Lung (tissue), 12 donors: ENCODE measurements around the gene FAM124A. TPM values are rescaled to one million over a fixed set of nuclear protein-coding genes. Genes with fewer than 3 reads are reported as not detected.

Experiments
- ATAC-seq: fragments of 200-7000 bp; cut with Tn5 transposase; one replicate; pipeline ENCODE4 v1.9.1; 2020; ENCODE audit warnings: moderate number of reproducible peaks; ENCODE audit not compliant: insufficient read depth, low FRiP score
- DNase-seq, 3 donors: peaks; one replicate each; pipeline ENCODE4 v3.0.0-alpha.2; 2013 to 2017
- H3K27ac ChIP-seq, 2 donors: one replicate each; pipeline ENCODE4 v1.5.1; 2013; ENCODE audit warnings: mild to moderate bottlenecking in 2 of 2, moderate library complexity in 2 of 2, control low read depth in 1 of 2, inconsistent platforms in 1 of 2, low read depth in 1 of 2, low read length in 1 of 2
- H3K27me3 ChIP-seq, 3 donors: one replicate each; pipeline ENCODE4 v1.5.1; 2013; ENCODE audit warnings: low read length in 2 of 3; ENCODE audit not compliant: control insufficient read depth in 3 of 3, insufficient read depth in 3 of 3
- H3K36me3 ChIP-seq, 4 donors: one replicate each; pipeline ENCODE4 v1.5.1; 2013; ENCODE audit warnings: low read length in 4 of 4, mild to moderate bottlenecking in 1 of 4, moderate library complexity in 1 of 4; ENCODE audit not compliant: control insufficient read depth in 4 of 4, insufficient read depth in 4 of 4
- H3K4me1 ChIP-seq, 5 donors: one replicate each; pipeline ENCODE4 v1.5.1; 2013; ENCODE audit warnings: low read length in 5 of 5, mild to moderate bottlenecking in 2 of 5, moderate library complexity in 1 of 5; ENCODE audit not compliant: control insufficient read depth in 5 of 5, insufficient read depth in 5 of 5
- H3K4me3 ChIP-seq: one replicate; pipeline ENCODE4 v1.5.1; 2013; ENCODE audit warnings: mild to moderate bottlenecking, control low read depth, moderate library complexity
- H3K9ac ChIP-seq, 2 donors: one replicate each; pipeline ENCODE4 v1.5.1; 2013; ENCODE audit warnings: low read length in 2 of 2, control low read depth in 1 of 2; ENCODE audit not compliant: insufficient read depth in 1 of 2
- H3K9me3 ChIP-seq, 4 donors: one replicate each; pipeline ENCODE4 v1.5.1; 2013; ENCODE audit warnings: low read length in 3 of 4, mild to moderate bottlenecking in 1 of 4, moderate library complexity in 1 of 4; ENCODE audit not compliant: control insufficient read depth in 4 of 4, insufficient read depth in 3 of 4
- WGBS, 2 donors: extraction: QIAGEN DNeasy Blood & Tissue Kit; methylation state at CpG; one replicate each; pipeline ENCODE4 v1.1.7; 2013; 5-methylcytosine and 5-hydroxymethylcytosine counted together
- polyA plus RNA-seq, 2 donors: library from polyadenylated mRNA; stranded (reverse); fragments of 200-250 nt; gene quantifications; one replicate each; pipeline ENCODE4 v1.2.1, GENCODE V29; 2013
- total RNA-seq, 2 donors: library from RNA; depleted of rRNA in 1 of 2; stranded (reverse); fragments of >200 nt in 1 of 2; gene quantifications; one replicate each; pipeline ENCODE4 v1.2.1, GENCODE V29; 2014 to 2021
- TF ChIP-seq, protein P1 (sequence below): IDR thresholded peaks from 2 replicates; pipeline ENCODE4 v1.5.1; 2012; ENCODE audit warnings: mild to moderate bottlenecking; ENCODE audit errors: control extremely low read depth, extremely low read depth
- donor health status: control.
- donor health status: control.
- donor health status: Bipolar disorder and iron deficiency.
- donor health status: healthy.
- donor health status: DM: yes; HTN: yes; CAD: no.

FAM124A gene
- total and polyA plus RNA-seq, 4 donors, result 0.87 to 2.9 (median 1.7) TPM

DNA sequence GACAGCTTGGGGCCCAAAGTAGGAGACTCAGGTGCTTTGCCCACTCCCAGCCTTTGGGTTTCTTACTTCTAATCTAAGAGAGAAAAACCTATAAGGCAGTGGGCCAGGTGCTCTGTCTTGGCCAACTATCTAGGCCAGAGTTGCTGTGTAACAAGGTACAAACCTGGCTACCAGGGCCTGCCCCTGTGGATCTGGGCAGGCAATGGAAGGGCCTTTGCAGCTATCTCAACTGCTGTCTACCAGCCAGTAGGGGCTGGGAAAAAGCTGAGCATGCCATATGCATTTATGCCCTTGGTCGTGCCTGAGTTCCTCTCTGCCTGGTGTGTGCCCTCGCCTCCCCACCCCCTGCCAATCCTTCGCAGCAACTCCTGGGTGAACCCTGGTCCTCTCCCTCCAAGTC, 100.6 kb downstream of the FAM124A start:
- Histone ChIP-seq H3K27ac (no peak overlapping the region), H3K9ac (no peak overlapping the region), H3K4me1 (peaks cover 0 to 2% (median 0%) of the 10 kb centered on the region in 5 donors), H3K36me3 (no peaks in the 10 kb centered on the region), H3K27me3 (no peaks in the 10 kb centered on the region), H3K9me3 (no peaks in the 10 kb centered on the region), H3K4me3 (no peak overlapping the region)
- ATAC-seq (no peak), DNase-seq (no peak)
- TF ChIP-seq, protein P1, sequence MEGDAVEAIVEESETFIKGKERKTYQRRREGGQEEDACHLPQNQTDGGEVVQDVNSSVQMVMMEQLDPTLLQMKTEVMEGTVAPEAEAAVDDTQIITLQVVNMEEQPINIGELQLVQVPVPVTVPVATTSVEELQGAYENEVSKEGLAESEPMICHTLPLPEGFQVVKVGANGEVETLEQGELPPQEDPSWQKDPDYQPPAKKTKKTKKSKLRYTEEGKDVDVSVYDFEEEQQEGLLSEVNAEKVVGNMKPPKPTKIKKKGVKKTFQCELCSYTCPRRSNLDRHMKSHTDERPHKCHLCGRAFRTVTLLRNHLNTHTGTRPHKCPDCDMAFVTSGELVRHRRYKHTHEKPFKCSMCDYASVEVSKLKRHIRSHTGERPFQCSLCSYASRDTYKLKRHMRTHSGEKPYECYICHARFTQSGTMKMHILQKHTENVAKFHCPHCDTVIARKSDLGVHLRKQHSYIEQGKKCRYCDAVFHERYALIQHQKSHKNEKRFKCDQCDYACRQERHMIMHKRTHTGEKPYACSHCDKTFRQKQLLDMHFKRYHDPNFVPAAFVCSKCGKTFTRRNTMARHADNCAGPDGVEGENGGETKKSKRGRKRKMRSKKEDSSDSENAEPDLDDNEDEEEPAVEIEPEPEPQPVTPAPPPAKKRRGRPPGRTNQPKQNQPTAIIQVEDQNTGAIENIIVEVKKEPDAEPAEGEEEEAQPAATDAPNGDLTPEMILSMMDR, result no peak
- WGBS, 2 donors, result 79 to 95% methylated on average over 3 of the region's 3 CpGs

- H3K27me3 ChIP-seq, result no peaks in the 10 kb centered on the region
- TF ChIP-seq, protein P1, result no peak
- no peak overlapping the region for H3K27ac ChIP-seq
- no peak for ATAC-seq
- H3K9me3 ChIP-seq, result no peaks in the 10 kb centered on the region
- peaks cover 0 to 2% (median 0%) of the 10 kb centered on the region in 5 donors for H3K4me1 ChIP-seq
- DNase-seq, result no peak
- no peaks in the 10 kb centered on the region for H3K36me3 ChIP-seq
- H3K4me3 ChIP-seq, result no peak overlapping the region
- no peak overlapping the region for H3K9ac ChIP-seq
- 90 to 92% methylated on average over 5 of the region's 5 CpGs for WGBS, 2 donors
Observed at GRCh38 chr13:51323824-51324511, 101.8 kb downstream of the FAM124A start.

- DNase-seq, result no peak
- no peak overlapping the region for H3K4me3 ChIP-seq
- no peak for ATAC-seq
- no peaks in the 10 kb centered on the region for H3K36me3 ChIP-seq
- H3K4me1 ChIP-seq, result peaks cover 0 to 2% (median 0%) of the 10 kb centered on the region in 5 donors
- no peaks in the 10 kb centered on the region for H3K27me3 ChIP-seq
- H3K9me3 ChIP-seq, result no peaks in the 10 kb centered on the region
- H3K27ac ChIP-seq, result no peak overlapping the region
- WGBS, 2 donors, result 85 to 89% methylated on average over 14 of the region's 14 CpGs
- no peak overlapping the region for H3K9ac ChIP-seq
- TF ChIP-seq, protein P1, result no peak
Observed at GRCh38 chr13:51324714-51325420, 102.7 kb downstream of the FAM124A start.
